Measurements from ENCODE around the gene FBN3.
"Not testable (repeated sequence)": the region's sequence is repeated elsewhere in the genome, so short reads cannot be mapped to it uniquely, and the experiment has no call there.

The FBN3 gene

DNA sequence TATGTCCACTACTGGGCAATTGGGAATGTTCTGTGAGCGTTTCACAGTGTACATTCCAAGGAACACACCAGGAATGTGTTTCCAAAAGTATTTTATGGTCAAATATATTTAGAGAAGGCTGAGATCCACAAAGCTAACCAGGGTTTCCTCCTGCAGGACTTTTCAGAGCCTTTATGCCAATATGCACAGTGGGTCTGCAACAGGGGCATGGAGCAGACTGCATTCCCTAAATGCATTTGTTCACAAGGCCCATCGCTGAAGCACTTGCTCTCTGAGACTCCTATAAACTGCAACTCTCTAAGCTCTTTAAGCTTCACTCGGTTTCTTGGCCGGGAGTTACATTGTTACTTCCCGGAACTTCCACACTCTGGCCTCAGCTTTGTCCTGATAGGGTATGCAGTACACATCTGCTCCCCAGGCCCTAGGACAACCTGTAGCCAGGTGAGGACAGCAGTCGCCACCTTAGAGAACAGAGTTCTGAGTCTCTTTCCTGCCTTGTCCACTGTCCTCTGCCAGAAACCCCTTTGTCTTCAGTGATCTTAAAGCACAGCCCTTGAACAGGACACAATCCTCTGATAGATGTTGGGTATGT is 33.5 kb downstream of the FBN3 start:
- no peak for DNase-seq

DNA sequence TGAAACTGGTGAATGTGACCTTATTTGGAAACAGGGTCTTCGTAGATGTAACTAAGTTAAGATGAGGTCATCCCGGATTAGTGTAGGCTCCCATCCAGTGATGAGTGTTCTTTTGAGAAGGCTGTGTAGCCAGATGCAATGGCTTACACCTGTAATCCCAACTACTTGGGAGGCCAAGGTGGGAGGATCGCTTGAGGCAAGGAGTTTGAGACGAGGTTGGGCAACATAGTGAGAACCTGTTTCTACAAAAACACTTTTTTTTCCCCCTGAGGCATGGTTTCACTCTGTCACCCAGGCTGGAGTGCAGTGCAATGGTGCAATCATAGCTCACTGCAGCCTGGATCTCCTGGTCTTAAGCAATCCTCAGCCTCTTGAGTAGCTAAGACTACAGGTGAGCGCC is 36.4 kb downstream of the FBN3 start:
- DNase-seq: no peak

DNA sequence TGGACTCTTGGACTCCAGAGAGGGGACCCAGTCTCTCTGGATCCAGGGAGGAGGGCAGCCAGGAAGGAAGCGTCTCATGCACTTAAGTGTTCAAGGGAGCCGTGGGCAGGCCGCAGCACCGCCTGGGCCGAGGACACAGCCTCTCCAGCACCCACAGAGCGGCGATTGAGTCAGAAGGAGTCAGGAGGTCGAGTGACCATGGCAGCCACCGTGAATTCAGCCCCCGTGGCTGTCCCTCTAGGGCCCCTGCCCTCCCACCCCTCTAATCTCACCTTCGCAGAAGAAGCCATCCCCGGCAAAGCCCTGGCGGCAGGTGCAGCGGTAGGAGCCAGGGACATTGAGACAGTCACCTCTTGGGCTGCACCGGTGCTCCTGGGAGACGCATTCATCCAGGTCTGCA is 38.0 kb downstream of the FBN3 start:
- DNase-seq: no peak

DNA sequence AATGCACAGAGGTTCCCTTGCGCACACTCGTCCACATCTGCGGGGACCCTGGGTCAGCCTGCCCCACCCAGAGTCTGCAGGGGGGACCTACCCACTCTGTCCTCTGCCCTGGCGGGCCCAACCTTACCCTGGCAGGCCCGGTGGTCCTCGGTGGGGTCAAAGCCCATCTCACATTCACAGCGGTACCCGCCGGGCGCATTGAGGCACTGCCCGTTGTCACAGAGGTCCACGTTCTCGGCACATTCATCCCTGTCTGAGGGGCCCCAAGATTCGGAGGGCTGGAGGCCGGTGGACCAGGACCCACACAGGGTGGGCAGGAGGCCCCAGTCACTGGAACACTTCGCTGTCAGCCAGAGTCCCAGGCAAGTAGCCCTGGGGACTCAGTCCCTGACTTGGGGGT is 38.5 kb downstream of the FBN3 start:
- DNase-seq: no peak

DNA sequence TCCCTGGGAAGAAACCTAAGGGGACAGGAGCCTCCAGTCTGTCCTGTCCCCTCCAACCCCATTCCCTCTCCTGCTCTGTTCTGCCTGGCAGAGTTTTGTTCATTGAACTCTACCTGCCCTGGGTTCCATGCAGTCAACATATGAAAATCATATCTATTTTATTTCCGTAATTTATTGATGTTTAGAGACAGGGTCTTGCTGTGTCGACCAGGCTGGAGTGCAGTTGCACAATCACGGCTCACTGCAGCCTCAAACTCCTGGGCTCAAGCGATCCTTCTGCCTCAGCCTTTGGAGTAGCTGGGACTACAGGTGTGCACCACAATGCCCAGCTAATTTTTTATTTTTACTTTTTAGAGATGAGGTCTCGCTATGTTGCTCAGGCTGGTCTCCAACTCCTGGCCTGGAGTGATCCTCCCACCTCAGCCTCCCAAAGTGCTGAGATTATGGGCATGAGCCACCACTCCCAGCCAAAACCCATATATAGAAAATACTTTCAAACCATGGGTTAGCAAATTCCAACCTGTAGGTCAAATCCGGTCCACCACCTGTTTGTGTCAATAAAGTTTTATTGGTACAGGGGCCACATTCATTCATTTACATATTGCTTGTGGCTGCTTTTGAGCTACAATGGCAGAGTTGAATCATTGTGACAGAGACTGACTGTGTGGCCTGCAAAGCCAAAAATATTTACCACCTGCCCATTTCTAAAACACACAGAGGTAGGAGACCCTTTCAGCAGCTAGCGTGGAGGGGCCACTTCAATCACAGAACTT is 39.3 kb downstream of the FBN3 start:
- DNase-seq: no peak

DNA sequence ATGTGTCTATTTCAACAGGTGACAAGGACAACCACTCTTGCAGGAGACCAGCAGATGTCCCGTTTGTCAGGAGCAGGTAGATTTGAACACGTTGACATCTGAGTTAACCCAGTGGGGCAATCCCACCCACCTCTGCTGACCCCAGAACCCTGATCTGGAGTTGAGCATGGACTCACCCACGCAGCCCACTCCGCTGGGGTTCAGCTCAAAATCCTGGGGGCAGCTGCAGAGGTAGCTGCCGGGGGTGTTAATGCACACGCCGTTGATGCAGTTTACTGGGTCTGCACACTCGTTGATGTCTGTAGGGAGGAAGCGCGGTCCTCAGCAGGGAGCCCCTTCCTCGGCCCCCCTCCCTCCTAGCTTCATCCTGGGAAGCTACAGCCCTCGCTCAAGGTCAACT is 39.9 kb downstream of the FBN3 start:
- no peak for DNase-seq

DNA sequence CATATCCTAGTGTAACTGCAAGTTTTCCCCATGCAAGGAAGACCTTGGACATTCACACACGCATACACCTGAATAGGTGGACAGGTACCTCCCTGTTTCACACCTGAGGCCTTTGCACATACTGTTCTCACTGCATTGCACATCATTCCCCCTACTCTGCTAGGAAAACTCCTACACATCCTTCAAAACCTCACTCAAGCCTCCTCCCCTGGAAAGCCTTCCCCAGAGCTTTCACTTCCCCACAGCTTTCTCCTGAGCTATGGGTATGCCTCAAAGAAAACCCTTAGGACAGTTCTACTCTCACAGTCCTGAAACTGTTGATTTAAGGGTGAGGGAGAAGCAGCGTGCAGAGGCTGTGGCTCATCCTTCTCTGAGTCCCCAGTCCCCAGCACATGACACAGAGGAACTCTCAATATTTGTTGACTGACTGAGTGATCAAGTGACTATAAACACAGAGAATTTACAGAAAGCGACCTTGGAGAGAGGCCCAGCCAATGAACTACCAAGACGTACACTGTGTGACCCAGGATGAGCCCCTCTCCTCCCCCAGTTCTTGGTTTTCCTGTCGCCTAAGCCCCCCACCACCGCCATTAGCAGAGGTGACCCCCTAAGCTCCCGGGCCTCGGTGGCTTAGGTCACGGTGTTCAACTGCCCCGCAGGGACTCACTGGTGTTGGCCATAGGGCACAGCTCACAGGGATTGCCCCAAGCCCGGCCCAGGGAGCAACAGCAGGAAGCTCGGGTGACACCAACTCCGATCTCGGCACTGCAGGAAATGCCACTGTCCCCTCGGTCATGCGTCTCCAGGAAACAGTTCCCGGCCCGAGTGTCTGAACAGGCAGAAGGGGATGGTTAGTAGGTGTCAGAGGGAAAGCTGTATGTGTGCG is 40.6 kb downstream of the FBN3 start:
- no peak for DNase-seq

DNA sequence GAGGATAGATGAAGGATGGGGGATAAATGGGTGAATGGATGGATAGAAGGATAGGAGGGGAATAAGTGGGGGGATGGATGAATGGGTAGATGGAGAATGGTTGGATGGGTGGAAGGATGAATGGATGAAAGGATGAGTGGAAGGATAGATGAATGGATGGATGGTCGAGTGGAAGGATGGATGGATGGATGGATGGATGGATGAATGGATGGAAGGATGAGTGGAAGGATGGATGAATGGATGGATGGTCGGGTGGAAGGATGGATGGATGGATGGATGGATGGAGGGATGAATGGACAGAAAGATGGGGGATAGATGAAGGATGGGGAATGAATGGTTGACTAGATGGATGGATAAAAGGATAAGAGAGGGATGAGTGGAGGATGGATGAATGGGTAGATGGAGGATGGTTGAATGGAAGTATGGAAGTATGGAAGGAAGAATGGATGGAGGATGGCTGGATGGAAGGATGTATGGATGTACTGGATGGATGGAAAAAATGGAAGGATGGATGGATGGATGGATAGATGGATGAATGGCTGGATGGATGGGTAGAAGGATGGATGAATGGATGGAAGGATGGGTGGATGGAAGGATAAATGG is 42.0 kb downstream of the FBN3 start:
- no peak for DNase-seq

DNA sequence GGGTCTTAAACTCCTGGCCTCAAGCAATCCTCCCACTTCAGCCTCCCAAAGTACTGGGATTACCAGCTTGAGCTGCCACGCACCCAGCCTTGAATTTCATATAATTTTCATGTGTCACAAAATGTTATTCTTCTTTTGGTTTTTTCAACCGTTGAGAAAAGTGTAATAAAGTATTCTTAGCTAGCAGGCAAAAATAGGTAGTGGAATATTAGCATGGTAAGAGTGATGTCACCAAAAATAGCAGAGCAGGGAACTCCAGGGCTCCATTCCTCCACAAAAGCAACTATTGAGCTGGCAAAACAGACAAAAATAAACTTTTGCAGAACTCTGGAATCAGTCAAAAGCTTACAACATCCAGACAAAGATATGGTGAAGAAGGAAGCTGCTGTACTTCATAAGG is 43.9 kb downstream of the FBN3 start:
- DNase-seq: no peak

DNA sequence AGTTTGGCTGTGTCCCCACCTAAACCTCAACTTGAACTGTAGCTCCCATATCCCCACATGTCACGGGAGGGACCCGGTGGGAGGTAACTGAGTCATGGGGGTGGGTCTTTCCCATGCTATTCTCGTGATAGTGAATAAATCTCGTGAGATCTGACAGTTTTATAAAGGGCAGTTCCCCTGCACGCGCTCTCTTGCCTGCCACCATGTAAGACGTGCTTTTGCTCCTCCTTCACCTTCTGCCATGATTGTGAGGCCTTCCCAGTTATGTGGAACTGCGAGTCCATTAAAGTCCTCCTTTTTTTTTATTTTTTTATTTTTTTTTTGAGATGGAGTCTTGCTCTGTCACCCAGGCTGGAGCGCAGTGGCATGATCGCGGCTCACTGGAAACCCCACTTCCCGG is 47.5 kb downstream of the FBN3 start:
- not testable (repeated sequence) for DNase-seq

DNA sequence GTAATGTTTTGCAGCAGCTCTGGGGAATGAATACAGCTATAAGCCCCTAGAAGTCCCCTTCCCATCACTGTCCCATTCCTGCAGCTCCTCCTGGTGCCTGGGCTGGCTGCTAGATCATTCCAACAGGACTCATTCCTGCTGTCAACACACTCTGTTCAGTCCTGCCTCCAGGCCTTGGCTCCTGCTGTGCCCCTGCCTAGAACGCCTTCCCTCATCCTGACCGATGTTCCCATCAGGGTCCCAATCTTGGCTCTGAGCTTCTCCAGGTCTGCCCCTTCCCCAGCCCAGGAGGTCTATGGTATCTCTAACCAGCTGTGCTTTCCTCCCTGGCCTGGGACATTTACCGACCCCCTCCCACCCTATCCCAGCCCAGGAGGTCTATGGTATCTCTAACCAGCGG is 48.1 kb downstream of the FBN3 start:
- DNase-seq: no peak

DNA sequence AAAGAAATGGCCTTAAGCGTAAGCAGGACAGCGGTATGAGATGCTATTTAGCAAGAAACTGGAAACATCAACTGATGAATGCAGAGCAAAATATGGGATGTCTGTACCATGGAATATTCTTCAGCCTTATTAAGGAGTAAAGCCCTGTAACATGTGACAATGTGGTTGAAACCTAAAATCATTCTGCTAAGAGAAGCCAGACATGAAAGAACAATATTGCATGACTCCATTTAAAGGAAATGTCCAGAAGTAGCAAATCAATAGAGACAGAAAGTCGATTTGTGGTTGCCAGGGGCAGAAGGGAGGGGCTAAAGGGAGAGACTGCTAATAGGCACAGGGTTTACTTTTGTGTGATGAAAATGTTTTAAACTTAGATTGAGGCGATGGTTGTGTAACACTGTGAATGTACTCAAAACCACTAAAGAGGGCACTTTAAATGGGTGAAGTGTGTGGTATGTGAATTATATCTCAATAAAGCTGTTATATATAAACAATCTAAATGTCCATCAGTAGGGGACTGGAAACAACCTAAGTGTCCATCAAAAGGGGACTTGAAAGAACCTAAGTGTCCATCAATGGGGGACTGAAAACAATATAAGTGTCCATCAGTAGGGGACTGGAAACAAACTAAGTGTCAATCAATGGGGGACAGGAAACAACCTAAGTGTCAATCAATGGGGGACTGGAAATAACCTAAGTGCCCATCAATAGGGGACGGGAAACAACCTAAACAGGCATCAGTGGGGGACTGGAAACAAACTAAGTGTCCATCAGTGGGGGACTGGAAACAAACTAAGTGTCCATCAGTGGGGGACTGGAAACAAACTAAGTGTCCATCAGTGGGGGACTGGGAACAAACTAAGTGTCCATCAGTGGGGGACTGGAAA is 51.5 kb downstream of the FBN3 start:
- no peak for DNase-seq

DNA sequence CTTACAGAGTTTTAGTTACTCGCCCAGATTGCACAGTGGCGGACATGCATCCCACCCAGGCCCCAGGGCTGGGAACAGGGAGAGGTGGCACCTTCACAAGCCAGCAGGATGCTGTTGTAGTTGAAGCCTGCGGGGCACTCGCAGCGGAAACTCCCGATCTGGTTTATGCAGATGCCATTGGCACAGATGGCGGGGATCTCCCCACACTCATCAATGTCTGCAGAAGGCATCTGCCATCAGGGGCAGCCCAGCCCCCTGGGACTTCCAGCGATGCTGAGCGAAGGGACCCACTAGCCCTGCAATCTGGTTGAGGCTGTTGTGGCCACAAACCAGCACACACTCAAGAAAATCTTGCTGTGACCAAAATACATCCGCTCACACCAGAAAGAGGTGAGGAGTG is 52.2 kb downstream of the FBN3 start:
- no peak for DNase-seq

DNA sequence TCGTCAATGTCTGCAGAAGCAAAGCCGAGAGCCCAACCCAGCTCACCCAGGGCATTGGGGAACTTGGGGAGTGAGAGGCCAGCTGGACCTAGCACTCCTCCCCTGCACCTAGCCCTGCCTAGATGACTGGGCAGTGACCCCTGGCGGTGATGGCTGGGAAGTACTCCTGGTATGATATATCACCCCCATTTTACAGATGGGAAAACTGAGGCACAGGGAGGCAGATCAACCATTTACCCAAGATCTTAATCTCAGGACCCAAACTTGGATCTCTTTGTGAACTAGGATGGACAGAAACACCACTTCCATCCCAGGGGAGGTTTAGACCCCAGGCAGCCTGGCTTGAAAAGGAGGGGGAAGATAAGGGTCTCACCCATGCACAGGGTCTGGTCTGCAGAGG is 53.3 kb downstream of the FBN3 start:
- DNase-seq: no peak

DNA sequence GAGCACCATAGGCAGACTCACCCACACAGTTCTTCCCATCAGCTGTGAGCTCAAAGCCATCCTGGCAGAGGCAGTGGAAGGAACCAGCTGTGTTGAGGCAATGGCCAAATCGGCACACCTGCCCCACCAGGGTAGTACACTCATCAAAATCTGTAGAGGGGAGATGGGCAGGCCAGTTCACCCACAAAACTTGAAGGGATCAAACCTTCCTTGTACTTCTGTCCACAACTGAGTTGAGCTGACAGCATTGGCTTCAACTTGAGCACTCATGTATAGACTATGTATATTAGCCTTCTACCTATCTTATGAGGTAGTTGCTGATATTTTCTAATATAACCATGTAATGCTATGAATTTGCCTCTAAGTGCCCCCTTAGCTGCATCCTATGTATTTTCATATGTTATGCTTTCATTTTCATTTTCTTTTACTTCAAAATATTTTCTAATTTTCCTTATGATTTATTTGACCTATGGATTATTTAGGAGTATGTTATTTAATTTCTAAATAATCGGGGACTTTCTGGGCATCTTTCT is 54.0 kb downstream of the FBN3 start:
- DNase-seq: no peak

DNA sequence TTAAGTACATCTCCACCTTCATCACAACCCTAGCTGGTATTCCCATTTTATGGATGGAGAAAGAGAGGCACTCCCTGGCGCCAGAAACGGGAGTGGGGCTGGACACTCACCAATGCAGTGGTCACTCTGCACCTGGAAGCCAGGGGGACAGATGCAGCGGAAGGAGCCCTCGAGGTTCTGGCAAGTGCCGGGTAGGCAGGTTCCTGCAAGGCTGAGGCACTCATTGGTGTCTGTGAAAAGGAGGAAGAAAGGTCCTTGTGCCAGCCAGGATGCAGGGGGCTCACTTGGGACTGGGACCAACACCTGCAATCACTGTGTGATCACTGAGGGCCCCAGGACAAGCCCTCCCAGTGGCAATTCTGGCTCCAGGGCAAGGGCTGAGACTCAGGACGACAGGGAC is 55.1 kb downstream of the FBN3 start:
- DNase-seq: no peak

DNA sequence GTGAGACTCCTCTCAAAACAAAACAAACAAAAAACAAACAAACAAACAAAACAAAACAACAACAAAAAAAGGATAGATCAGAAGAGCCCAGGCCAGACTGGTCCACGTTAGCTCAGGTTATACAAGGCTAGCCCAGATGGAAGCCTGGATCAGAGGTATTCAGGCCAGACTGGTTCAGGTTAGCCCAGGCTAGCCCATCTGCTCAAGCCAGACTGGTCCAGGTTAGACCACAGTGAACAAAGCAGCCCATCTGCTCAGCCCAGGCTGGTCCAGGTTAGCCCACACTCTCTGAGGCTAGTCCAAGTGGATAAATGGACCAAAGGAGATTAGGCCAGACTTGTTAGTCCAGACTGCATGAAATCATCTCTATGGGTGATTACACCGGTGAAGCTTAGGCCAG is 55.7 kb downstream of the FBN3 start:
- no peak for DNase-seq

DNA sequence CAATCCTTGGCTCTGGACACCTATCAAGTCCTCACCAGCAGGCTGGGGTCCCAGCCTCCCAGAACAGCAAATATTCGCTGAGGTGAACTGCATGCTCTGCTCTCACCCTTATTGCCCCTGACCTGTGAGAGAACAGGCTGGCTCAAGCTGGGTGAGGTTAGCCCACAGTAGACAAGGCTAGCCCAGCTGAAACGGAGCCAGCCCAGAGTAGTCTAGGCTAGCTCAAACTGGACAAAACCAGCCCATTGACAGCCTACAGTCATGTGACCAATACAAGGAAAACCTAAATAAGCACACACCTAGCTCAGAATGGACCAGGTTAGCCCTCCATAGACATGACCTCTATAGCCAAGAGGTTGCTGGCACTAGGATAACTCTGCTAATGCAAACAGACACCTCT is 58.4 kb downstream of the FBN3 start:
- DNase-seq: no peak

DNA sequence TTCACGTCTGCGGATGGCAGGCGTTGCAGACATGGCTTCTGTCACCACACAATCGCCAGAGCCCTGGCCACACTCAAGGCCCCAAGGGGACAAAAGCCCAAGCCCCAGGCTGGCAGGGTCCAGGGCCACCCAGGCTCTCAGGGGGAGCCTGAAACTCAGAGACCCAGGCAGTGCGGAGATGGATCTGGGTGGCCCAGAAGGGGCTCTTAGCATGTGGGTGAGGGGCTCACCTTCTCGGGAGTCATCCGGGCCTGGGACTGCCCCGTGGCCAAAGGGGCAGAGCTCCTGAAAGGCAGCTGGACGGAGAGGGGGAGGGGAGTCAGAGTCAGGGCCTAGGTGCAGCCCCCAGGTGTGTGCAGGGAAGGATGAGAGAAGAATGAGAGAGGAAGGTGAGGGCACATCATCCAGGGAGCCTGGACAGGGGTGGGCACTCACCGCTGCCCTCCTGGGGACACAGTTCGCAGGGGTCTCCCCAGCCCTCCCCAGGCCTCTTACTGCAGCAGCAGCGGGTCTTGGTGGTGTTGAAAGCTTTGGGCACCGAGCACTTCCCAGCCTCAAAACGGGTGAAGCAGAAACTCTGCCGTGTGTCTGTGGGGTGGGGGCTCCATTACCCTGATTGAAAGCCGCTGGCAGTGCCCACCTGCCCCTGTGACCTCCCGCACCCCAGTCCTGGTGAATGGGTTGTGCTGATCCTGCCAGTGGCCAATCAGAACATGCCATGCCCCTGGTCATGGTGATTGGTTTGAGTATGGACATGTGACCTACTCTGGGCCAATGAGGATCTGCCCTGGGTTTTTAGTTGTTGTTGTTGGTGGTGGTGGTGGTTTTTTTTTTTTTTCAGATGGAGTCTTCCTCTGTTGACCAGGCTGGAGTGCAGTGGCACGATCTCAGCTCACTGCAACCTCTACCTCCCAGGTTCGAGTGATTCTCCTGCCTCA is 59.5 kb downstream of the FBN3 start:
- DNase-seq: no peak

DNA sequence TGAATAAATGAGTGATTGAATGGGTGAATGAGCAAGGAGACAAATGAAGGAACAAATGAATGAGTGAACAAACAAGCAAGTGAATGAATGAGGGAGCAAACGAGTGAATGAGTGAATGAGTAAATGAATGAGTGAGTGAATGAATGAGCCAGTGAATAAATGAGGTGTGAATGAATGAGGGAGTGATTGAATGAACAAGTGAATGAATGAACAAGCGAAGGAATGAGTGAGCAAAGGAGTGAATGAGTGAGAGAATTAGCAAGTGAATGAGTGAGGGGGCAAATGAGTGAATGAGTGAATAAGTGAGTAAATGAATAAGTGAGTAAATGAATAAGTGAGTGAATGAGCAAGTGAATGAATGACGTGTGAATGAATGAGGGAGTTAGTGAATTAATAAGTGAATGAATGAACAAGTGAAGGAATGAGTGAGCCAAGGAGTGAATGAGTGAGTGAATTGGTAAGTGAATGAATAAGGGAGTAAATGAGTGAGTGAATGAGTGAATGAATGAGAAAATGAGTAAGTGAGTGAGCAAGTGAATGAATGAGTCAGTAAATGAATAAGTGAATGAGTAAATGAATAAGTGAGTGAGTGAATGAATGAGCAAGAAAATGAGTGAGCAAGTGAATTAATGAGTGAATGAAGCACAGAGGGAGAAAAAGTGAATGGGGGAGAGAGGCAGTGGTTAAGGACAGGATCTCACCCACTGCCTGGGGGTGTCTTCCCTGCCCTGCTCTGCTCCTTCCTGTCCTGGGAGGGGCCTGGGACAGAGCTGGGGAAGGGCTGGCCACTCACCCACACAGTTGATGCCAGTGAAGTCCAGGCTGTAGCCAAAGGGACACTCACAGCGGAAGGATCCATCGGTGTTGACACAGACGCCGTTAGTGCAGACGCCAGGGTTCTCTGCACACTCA is 60.4 kb downstream of the FBN3 start:
- DNase-seq: no peak

All from right hindlimb (tissue), 1 donor.